ENCODE results near the gene CD2BP2. TPM values are rescaled to one million over a fixed set of nuclear protein-coding genes. Genes with fewer than 3 reads are reported as not detected.
"Not testable (repeated sequence)": the region's sequence is repeated elsewhere in the genome, so short reads cannot be mapped to it uniquely, and the experiment has no call there.

Gene CD2BP2
- polyA plus RNA-seq, 4 donors = 49.5 to 63.5 (median 56.1) TPM

DNA sequence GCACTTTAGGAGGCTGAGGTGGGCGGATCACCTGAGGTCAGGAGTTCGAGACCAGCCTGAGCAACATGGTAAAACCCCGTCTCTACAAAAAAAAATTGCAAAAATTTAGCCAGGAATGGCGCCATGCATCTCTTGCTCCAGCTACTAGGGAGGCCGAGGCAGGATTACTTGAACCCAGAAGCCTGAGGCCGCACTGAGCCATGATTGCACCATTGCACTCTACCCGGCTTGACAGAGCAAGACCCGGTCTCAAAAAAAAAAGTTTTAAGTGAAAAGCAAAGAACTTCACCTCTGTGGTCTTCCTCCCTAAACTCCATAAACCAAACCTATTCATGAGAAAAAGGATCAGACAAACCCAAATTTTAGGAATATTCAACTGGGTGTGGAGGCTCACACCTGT is 7.0 kb downstream of the CD2BP2 start:
- no peak for DNase-seq (ENCODE audit: low read depth in 4 of 4, low spot score in 3 of 4)

DNA sequence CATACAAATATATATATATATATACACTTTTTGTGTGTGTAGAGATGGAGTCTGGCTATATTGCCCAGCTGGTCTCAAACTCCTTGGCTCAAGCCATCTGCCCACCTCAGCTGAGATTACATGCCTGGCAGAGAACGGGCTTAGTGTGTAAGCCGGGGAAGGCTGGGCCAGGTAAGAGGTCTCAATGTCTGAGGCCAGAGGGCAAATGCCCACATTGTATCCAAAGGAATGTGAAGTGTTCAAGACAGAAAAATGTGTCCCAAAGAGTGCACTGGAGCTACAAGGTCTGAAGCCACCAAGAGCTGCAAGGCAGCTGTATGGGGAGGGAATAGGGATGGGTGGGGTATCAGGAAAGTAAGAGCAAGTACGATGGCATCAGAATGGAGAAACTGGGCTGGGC is 8.8 kb downstream of the CD2BP2 start:
- no peak for DNase-seq (ENCODE audit: low read depth in 4 of 4, low spot score in 3 of 4)

DNA sequence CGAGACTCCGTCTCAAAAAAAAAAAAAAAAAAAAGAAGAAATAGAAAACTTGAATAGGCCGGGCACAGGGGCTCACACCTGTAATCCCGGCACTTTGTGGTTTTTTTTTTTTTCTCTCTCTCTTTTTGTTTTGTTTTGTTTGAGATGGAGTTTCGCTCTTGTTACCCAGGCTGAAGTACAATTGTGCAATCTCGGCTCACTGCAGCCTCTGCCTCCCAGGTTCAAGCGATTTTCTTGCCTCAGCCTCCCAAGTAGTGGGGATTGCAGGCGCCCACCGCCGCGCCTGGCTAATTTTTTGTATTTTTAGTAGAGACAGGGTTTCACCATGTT is 11.7 kb downstream of the CD2BP2 start:
- not testable (repeated sequence) for DNase-seq (ENCODE audit: low read depth in 4 of 4, low spot score in 3 of 4)

DNA sequence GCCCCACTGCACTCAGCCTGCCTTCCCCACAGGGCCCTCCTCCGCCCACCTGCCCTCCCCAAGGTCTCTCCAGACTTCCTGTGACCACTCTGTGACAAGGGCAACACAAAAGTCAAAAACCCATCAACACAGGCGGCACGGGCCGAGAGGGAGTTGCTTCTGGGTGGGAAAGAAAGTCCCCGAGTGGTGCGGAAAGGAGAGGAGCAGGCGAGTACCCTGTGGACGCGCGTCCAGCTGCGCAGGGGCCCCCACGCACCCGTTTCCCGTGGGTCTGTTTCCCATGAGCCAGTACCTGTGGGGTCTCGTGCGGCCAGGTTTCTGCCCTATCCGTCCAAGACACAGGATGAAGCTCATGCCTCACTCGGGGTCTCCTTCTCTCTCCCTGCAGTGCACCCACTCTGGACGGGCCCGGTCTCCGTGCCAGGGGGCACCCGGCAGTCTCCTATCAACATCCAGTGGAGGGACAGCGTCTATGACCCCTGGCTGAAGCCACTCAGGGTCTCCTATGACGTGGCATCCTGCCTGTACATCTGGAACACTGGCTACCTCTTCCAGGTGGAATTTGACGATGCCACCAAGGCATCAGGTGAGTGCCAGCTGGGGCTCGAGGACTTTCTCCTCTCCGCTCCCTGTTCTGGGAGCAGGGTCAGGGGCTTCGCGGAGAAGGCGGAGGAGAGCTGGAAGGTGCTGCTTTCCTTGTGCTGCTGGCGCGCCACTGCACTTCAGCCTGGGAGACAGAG is 12.2 kb downstream of the CD2BP2 start:
- DNase-seq (ENCODE audit: low read depth in 4 of 4, low spot score in 3 of 4) = no peak

DNA sequence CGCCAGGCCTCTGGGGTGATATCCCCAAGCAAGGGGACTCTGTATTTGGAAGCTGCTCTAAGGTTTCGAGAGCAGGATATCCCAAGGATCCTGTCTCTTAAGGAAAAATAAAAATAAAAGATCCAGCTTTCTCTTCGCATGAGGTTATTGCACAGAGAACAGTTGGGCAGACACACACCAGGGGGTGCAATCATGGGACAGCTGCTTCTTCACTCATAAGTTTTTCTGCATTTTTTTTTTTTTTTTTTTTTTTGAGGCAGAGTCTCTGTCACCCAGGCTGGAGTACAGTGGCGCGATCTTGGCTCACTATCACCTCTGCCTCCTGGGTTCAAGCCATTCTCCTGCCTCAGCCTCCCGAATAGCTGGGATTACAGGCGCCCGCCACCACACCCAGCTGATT is 13.1 kb downstream of the CD2BP2 start:
- not testable (repeated sequence) for DNase-seq (ENCODE audit: low read depth in 4 of 4, low spot score in 3 of 4)

DNA sequence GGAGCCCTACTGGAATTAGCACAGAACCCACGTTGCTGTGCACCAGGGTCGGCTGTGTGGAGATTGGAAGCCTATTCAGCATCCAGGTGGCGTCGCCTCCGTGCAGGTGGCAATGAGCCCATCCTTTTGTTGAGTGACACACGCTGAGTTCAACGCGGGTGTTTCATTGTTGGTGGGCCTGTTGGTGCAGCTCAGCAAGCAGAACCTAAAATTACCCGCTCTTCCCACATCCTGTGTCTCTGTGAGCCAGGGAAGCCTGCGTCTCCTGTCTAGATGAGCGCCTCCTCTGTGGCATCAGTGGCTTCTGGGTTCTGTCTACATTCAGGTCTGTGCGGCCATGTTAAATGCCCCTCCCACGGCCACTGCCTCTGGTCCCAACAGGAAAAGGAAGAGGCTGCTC is 14.5 kb downstream of the CD2BP2 start:
- DNase-seq (ENCODE audit: low read depth in 4 of 4, low spot score in 3 of 4) = no peak

DNA sequence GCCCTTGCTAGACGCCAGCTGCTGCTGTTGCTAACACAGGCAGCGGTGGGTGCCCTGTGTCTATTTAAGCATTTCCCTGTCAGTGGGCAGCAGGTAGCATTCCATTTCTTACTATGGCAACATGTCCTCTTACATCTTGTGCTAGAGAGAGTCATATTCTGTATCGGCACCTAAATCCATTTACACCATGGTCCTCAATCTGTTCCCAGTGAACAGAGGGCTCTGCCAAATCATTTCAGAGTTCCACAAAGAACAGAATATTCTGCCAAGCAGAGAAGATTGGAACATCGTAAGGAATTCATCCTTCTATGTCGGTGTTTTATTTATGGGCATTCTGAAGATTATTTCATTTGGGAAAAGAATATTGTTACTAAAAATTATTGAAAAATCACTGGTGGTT is 16.4 kb downstream of the CD2BP2 start:
- not testable (repeated sequence) for DNase-seq (ENCODE audit: low read depth in 4 of 4, low spot score in 3 of 4)

DNA sequence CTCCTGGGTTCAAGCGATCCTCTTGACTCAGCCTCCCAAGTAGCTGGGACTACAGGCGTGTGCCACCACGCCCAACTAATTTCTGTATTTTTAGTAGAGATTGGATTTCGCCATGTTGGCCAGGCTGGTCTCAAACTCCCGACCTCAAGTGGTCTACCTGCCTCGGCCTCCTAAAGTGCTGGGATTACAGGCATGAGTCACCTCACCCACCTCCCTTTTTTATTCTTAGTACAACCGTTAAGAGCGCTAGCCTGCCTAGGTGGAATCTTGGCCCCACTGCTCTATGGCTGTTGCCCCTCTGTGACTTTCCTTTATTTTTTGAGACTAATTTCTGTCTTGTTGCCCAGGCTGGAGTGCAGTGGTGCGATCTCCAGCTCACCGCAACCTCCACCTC is 17.1 kb downstream of the CD2BP2 start:
- DNase-seq (ENCODE audit: low read depth in 4 of 4, low spot score in 3 of 4) = not testable (repeated sequence)

DNA sequence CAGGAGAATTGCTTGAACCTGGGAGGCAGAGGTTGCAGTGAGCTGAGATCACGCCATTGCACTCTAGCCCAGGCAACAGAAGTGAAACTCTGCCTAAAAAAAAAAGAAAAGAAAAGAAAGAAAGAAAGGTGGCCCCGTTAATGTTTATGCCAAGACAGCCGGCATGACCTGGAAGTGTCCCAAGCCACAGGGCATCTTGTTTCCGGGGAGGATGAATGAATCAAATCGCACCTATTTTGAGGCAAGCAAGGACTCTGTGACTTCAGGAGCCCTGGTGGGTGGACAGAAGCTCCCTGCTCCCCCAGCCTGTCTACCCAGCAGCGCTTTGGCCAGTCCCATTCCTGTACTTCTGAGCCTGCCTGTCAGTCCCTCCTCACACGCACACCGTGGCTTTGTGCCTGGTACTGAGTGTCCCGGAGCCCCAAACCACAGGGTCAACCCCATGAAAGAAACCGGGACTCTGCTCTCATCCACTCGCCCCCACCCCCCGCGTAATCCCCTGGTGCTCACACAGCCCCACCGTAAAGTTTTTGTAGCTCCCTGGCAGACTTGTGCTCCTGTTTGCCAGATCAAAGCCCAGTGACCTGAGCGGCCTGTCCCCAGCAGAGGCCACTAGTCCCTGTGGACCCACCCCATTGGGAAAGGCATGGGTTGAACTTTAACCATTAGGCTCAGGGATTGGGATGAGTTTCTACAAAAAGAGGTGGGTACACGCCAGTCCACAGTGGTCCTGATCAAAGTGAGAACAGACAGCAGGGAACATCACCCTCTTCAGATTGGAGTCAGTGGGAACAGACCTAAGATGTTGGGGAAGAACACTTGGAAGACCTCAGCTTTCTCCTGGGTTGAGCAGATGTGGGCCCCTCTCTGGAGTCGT is 19.3 kb downstream of the CD2BP2 start:
- DNase-seq (ENCODE audit: low read depth in 4 of 4, low spot score in 3 of 4) = no peak

DNA sequence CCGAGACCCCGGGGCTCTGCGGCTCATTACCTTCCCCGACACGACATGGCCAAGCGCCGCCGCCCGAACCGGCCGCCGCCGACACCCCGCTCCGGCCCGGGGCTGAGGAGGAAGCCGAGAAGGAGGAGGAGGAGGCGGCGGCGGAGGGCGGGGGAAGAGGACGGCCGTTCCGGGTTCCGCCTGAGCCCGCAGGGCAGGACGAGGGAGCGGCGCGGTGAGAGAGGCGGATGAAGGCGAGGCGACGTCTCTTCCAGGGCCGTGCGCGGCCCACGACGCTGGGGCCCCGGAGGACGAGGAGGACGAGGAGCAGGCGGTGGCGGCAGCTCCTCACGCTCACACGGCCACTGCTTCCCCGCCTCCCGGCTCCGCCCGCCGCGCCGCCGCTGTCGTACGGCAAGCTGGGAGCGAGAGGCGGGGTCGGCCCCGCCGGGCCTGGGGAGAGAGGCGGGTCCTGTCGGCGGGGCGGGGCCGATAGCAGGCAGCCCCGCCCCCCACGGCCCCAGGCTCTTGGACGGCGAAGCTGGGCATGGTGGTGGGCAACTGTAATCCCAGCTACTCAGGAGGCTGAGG is 20.0 kb downstream of the CD2BP2 start:
- peak; percentile 44 to 60 (median 47) for DNase-seq (ENCODE audit: low read depth in 4 of 4, low spot score in 3 of 4)

DNA sequence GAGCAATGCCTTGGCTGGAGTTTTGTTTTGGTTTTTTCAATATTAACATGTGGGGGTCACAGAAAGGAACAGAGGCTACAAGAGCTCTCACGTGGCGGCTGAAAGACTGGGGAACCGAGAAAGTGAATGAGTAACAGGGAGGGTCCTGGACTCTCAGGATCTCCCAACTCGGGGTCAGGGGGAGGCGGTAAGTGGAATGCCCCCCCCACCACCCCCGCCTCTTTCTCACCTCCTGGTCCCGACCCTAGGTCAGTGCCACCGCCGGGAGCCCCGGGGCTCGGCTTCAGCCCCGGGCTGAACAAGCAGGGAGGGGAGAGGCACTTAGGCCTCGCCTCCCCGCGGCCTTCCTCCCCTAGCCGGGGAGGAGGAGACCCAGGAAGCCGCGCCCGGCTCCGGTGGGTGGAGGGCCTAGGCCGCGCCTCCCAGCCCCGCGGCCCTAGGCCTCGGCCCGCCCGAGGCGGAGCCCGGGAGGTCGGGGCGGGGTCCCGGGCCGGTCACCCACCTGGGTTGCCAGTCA is 20.6 kb downstream of the CD2BP2 start:
- DNase-seq (ENCODE audit: low read depth in 4 of 4, low spot score in 3 of 4) = peak; percentile 32 to 69 (median 48)

DNA sequence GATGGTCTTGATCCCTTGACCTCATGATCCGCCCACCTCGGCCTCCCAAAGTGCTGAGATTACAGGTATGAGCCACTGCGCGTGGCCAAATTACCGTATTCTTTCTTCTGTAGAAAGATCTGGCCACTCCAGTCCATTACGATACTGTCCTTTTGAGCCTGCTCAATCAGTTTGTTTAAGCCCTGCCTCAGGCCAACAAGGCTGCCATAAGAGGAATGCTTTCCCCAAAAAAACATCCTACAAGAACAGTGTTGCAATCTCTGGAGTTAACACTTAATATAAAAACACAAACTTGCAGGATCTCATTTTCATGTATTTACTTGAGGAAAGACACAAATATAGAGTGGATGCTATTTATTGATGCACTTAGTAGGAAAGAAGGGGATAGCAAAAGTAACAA is 30.9 kb downstream of the CD2BP2 start:
- DNase-seq (ENCODE audit: low read depth in 4 of 4, low spot score in 3 of 4) = not testable (repeated sequence)

DNA sequence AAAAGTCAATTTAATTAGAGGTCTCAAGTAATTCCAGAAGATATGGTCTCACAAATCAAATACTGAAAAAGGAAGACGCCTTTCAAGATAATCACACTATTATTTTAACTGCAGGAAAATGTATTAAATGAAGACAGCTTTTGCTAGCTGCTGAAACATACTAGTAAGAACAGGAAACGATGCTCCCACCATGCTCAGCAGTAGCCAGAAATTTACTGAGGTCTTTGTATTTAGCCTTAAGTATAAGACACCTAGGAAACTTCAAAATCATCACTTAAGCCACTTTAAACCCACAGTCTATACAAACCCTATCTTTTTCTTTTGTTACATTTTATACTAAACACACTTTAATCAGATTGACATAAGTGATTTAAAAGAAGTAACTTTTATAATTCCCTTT is 36.5 kb downstream of the CD2BP2 start:
- DNase-seq (ENCODE audit: low read depth in 4 of 4, low spot score in 3 of 4) = not testable (repeated sequence)

DNA sequence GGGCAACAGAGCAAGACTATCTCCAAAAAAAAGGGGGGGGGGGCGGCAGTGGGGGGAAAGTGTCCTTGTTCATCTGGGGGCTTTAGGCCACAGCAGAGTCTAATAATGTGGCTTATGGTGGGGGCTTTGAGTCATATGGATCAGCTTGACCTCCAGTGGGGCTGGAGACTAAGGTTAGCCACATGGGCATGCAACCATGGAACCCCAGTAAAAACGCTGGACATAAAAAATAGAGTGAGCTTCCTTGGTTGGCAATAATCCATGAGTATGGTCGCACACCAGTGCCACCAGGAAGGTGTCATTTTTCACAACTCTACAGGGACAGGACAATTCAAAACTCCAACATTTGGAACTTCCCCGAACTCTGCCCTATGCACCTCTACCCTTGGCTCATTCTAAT is 44.2 kb downstream of the CD2BP2 start:
- not testable (repeated sequence) for DNase-seq (ENCODE audit: low read depth in 4 of 4, low spot score in 3 of 4)

DNA sequence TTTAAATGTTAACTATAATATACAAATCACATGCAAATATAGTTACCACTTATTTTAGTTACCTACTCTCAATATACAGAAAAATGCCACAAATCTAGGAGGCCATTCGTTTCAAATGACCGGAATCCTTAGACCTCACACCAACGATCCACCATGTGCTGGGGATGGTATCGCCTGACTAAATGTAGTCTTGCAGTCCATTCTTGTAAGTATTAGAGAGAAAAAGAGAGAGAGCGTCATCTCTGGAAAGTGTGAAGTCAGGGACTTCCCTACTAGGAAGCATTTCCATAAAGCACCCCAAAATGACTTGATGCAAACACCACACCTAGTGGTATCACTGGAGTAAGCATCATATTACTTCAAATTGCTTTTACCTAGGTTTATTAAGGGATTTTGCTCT is 45.9 kb downstream of the CD2BP2 start:
- DNase-seq (ENCODE audit: low read depth in 4 of 4, low spot score in 3 of 4) = not testable (repeated sequence)

Other genes starting within 250 kb of the CD2BP2 start
- gene GDPD3, start 241.8 kb downstream of the CD2BP2 start, polyA plus RNA-seq (ENCODE audit: insufficient read length in 4 of 4) = 10 to 100 TPM in 2 of 4 donors, 1 to 10 TPM in 2; 8.9 to 14.8 (median 12.2) TPM
- gene MAPK3, start 232.1 kb downstream of the CD2BP2 start, polyA plus RNA-seq (ENCODE audit: insufficient read length in 4 of 4) = 10 to 100 TPM; 85.7 to 98.8 (median 92.2) TPM
- 10 to 100 TPM in 3 of 4 donors, 1 to 10 TPM in 1; 9.2 to 12.3 (median 11.2) TPM for gene CORO1A, start 171.7 kb downstream of the CD2BP2 start, polyA plus RNA-seq (ENCODE audit: insufficient read length in 4 of 4)
- 10 to 100 TPM; 19.2 to 34.5 (median 23.0) TPM for gene BOLA2B, start 161.6 kb downstream of the CD2BP2 start, polyA plus RNA-seq (ENCODE audit: insufficient read length in 4 of 4)
- 10 to 100 TPM; 18.9 to 20.8 (median 20.1) TPM for gene SLX1A, start 161.4 kb downstream of the CD2BP2 start, polyA plus RNA-seq (ENCODE audit: insufficient read length in 4 of 4)
- 10 to 100 TPM in 2 of 4 donors, 1 to 10 TPM in 2; 4.1 to 12.8 (median 10.6) TPM for gene SULT1A3, start 156.1 kb downstream of the CD2BP2 start, polyA plus RNA-seq (ENCODE audit: insufficient read length in 4 of 4)
- 10 to 100 TPM in 1 of 4 donors, 1 to 10 TPM in 3; 3.5 to 11.8 (median 6.0) TPM for gene NPIPB13, start 106.8 kb downstream of the CD2BP2 start, polyA plus RNA-seq (ENCODE audit: insufficient read length in 4 of 4)
- gene TBC1D10B, start 15.2 kb upstream of the CD2BP2 start, polyA plus RNA-seq (ENCODE audit: insufficient read length in 4 of 4) = 10 to 100 TPM; 30.9 to 39.2 (median 34.3) TPM
- gene MYL11, start 19.5 kb upstream of the CD2BP2 start, polyA plus RNA-seq (ENCODE audit: insufficient read length in 4 of 4) = 1 to 10 TPM; 1.1 to 1.8 (median 1.4) TPM
- 1 to 10 TPM in 3 of 4 donors, under 1 TPM in 1; 1.00 to 3.0 (median 2.1) TPM for gene SEPTIN1, start 27.3 kb upstream of the CD2BP2 start, polyA plus RNA-seq (ENCODE audit: insufficient read length in 4 of 4)
- 10 to 100 TPM; 13.0 to 15.2 (median 13.9) TPM for gene ZNF48, start 40.1 kb upstream of the CD2BP2 start, polyA plus RNA-seq (ENCODE audit: insufficient read length in 4 of 4)
- gene ZNF771, start 52.3 kb upstream of the CD2BP2 start, polyA plus RNA-seq (ENCODE audit: insufficient read length in 4 of 4) = 1 to 10 TPM; 5.5 to 8.9 (median 5.8) TPM
- 10 to 100 TPM; 43.6 to 63.9 (median 51.1) TPM for gene DCTPP1, start 74.7 kb upstream of the CD2BP2 start, polyA plus RNA-seq (ENCODE audit: insufficient read length in 4 of 4)
- gene SEPHS2, start 90.6 kb upstream of the CD2BP2 start, polyA plus RNA-seq (ENCODE audit: insufficient read length in 4 of 4) = 100 to 1,000 TPM in 2 of 4 donors, 10 to 100 TPM in 2; 95.4 to 102 (median 99.8) TPM
- gene ITGAL, start 117.4 kb upstream of the CD2BP2 start, polyA plus RNA-seq (ENCODE audit: insufficient read length in 4 of 4) = 1 to 10 TPM; 1.7 to 3.4 (median 2.3) TPM
- 10 to 100 TPM; 52.6 to 71.0 (median 54.3) TPM for gene ZNF768, start 171.3 kb upstream of the CD2BP2 start, polyA plus RNA-seq (ENCODE audit: insufficient read length in 4 of 4)
- 10 to 100 TPM; 10.1 to 11.8 (median 11.1) TPM for gene ZNF747, start 179.6 kb upstream of the CD2BP2 start, polyA plus RNA-seq (ENCODE audit: insufficient read length in 4 of 4)
- 10 to 100 TPM; 11.3 to 14.8 (median 11.4) TPM for gene ZNF764, start 203.1 kb upstream of the CD2BP2 start, polyA plus RNA-seq (ENCODE audit: insufficient read length in 4 of 4)
- 10 to 100 TPM; 10.4 to 14.4 (median 12.7) TPM for gene ZNF688, start 216.4 kb upstream of the CD2BP2 start, polyA plus RNA-seq (ENCODE audit: insufficient read length in 4 of 4)
- gene ZNF785, start 230.4 kb upstream of the CD2BP2 start, polyA plus RNA-seq (ENCODE audit: insufficient read length in 4 of 4) = 10 to 100 TPM; 17.8 to 21.7 (median 20.8) TPM

Data from right renal pelvis (tissue), 4 donors.